H9 (cell line): ENCODE results near the gene ATP2A2. TPM values are rescaled to one million over a fixed set of nuclear protein-coding genes. Genes with fewer than 3 reads are reported as not detected.

Experiments
- DNase-seq: peaks from one replicate; pipeline ENCODE4 v3.0.0-alpha.2; 2017
- H2AFZ ChIP-seq: one replicate; pipeline ENCODE4 v1.6.1; 2013; ENCODE audit warnings: mild to moderate bottlenecking, low read length, control low read depth, moderate library complexity
- H2AK5ac ChIP-seq: 2 replicates; pipeline ENCODE4 v1.6.1; 2013; ENCODE audit warnings: low read length, control low read depth, mixed read lengths; ENCODE audit not compliant: insufficient read length
- H2BK120ac ChIP-seq: one replicate; pipeline ENCODE4 v1.6.1; 2013; ENCODE audit warnings: low read depth, mild to moderate bottlenecking, low read length, control low read depth, inconsistent platforms; ENCODE audit not compliant: poor library complexity, severe bottlenecking
- H2BK12ac ChIP-seq: 2 replicates; pipeline ENCODE4 v1.6.1; 2013; ENCODE audit warnings: low read length, control low read depth, mixed read lengths, low read depth; ENCODE audit not compliant: insufficient read length
- H2BK15ac ChIP-seq: 2 replicates; pipeline ENCODE4 v1.6.1; 2013; ENCODE audit warnings: low read depth, low read length, control low read depth
- H2BK20ac ChIP-seq: one replicate; pipeline ENCODE4 v1.6.1; 2013; ENCODE audit warnings: low read depth, mild to moderate bottlenecking, low read length, control low read depth, inconsistent platforms; ENCODE audit not compliant: poor library complexity, severe bottlenecking
- H2BK5ac ChIP-seq: 2 replicates; pipeline ENCODE4 v1.6.1; 2013; ENCODE audit warnings: low read length, control low read depth, mixed read lengths; ENCODE audit not compliant: insufficient read length
- H3K14ac ChIP-seq: 2 replicates; pipeline ENCODE4 v1.6.1; 2013; ENCODE audit warnings: low read length, control low read depth; ENCODE audit not compliant: insufficient read depth
- H3K18ac ChIP-seq: 2 replicates; pipeline ENCODE4 v1.6.1; 2013; ENCODE audit warnings: low read depth, mild to moderate bottlenecking, mixed read lengths, low read length, control low read depth; ENCODE audit not compliant: insufficient read length
- H3K23ac ChIP-seq: 2 replicates; pipeline ENCODE4 v1.6.1; 2013; ENCODE audit warnings: low read length, control low read depth, mixed read lengths, low read depth; ENCODE audit not compliant: insufficient read length
- H3K23me2 ChIP-seq: 2 replicates; pipeline ENCODE4 v1.6.1; 2013; ENCODE audit warnings: low read depth, mild to moderate bottlenecking, mixed read lengths, low read length, control low read depth; ENCODE audit not compliant: insufficient read length, poor library complexity, severe bottlenecking
- H3K27ac ChIP-seq: 2 replicates; pipeline ENCODE4 v1.5.1; 2013; ENCODE audit warnings: low read length, control low read depth, mixed read lengths, low read depth; ENCODE audit not compliant: insufficient read length
- H3K27me3 ChIP-seq: 2 replicates; pipeline ENCODE4 v1.6.1; 2013; ENCODE audit warnings: low read length, control low read depth, inconsistent platforms; ENCODE audit not compliant: insufficient read depth
- H3K4ac ChIP-seq: 2 replicates; pipeline ENCODE4 v1.6.1; 2013; ENCODE audit warnings: low read depth, mild to moderate bottlenecking, control low read depth, inconsistent platforms, low read length, moderate library complexity
- H3K4me1 ChIP-seq: 2 replicates; pipeline ENCODE4 v1.6.1; 2013; ENCODE audit warnings: low read length, control low read depth, inconsistent platforms; ENCODE audit not compliant: insufficient read depth
- H3K4me2 ChIP-seq: 2 replicates; pipeline ENCODE4 v1.6.1; 2013; ENCODE audit warnings: low read length, control low read depth, mixed read lengths; ENCODE audit not compliant: insufficient read length, insufficient read depth
- H3K56ac ChIP-seq: 2 replicates; pipeline ENCODE4 v1.6.1; 2013; ENCODE audit warnings: low read depth, mild to moderate bottlenecking, mixed read lengths, low read length, control low read depth; ENCODE audit not compliant: insufficient read length
- H3K79me1 ChIP-seq: 2 replicates; pipeline ENCODE4 v1.6.1; 2013; ENCODE audit warnings: low read depth, mild to moderate bottlenecking, moderate library complexity, low read length, control low read depth, inconsistent platforms; ENCODE audit not compliant: insufficient read depth, poor library complexity, severe bottlenecking
- H3K79me2 ChIP-seq: 2 replicates; pipeline ENCODE4 v1.6.1; 2013; ENCODE audit warnings: low read length, control low read depth, inconsistent platforms; ENCODE audit not compliant: insufficient read depth
- H3K9ac ChIP-seq: 2 replicates; pipeline ENCODE4 v1.6.1; 2013; ENCODE audit warnings: low read length, control low read depth, mixed read lengths; ENCODE audit not compliant: insufficient read length; ENCODE audit errors: extremely low read depth
- H3K9me3 ChIP-seq: one replicate; pipeline ENCODE4 v1.6.1; 2013; ENCODE audit warnings: low read depth, low read length, inconsistent platforms; ENCODE audit not compliant: control insufficient read depth
- H3T11ph ChIP-seq: one replicate; pipeline ENCODE4 v1.6.1; 2013; ENCODE audit warnings: mild to moderate bottlenecking, low read length, control low read depth, inconsistent platforms
- H4K20me1 ChIP-seq: one replicate; pipeline ENCODE4 v1.6.1; 2013; ENCODE audit not compliant: control insufficient read depth, insufficient read length, insufficient read depth
- H4K5ac ChIP-seq: 2 replicates; pipeline ENCODE4 v1.6.1; 2013; ENCODE audit warnings: low read depth, mild to moderate bottlenecking, mixed read lengths, low read length, control low read depth; ENCODE audit not compliant: insufficient read length
- H4K8ac ChIP-seq: replicated peaks from 2 replicates; pipeline ENCODE4 v1.6.1; 2013; ENCODE audit warnings: low read length, control low read depth, mixed read lengths, low read depth; ENCODE audit not compliant: insufficient read length
- H4K91ac ChIP-seq: 2 replicates; pipeline ENCODE4 v1.6.1; 2013; ENCODE audit warnings: low read depth, mild to moderate bottlenecking, moderate library complexity, mixed read lengths, low read length, control low read depth; ENCODE audit not compliant: insufficient read length
- H3K27ac Mint-ChIP-seq, 3 experiments: 2 replicates in 2 of 3; 3 replicates in 1 of 3; pipeline ENCODE4 v1.8.0; 2020 to 2021; ENCODE audit warnings: mixed read lengths in 3 of 3, mild to moderate bottlenecking in 1 of 3, moderate library complexity in 1 of 3
- H3K27me3 Mint-ChIP-seq: 2 replicates; pipeline ENCODE4 v1.8.0; 2021; ENCODE audit warnings: low read depth, mild to moderate bottlenecking, moderate library complexity, mixed read lengths
- H3K36me3 Mint-ChIP-seq, 3 experiments: 2 replicates in 2 of 3; 3 replicates in 1 of 3; pipeline ENCODE4 v1.8.0; 2020 to 2021; ENCODE audit warnings: low read depth in 3 of 3, mixed read lengths in 3 of 3; ENCODE audit not compliant: insufficient read depth in 1 of 3
- H3K4me1 Mint-ChIP-seq, 2 experiments: 2 replicates each; pipeline ENCODE4 v1.8.0; 2020; ENCODE audit warnings: mixed read lengths in 2 of 2
- H3K4me3 Mint-ChIP-seq, 2 experiments: 2 replicates in 1 of 2; 3 replicates in 1 of 2; pipeline ENCODE4 v1.8.0; 2020 to 2021; ENCODE audit warnings: mild to moderate bottlenecking in 2 of 2, mixed read lengths in 2 of 2, moderate library complexity in 1 of 2
- H3K9me3 Mint-ChIP-seq, 2 experiments: 2 replicates in 1 of 2; 3 replicates in 1 of 2; pipeline ENCODE4 v1.8.0; 2020; ENCODE audit warnings: mild to moderate bottlenecking in 2 of 2, mixed read lengths in 2 of 2, moderate library complexity in 1 of 2
- WGBS: extraction: QIAGEN DNeasy Blood & Tissue Kit; methylation state at CpG from one replicate; pipeline ENCODE4 v1.1.7; 2013; ENCODE audit warnings: missing lambda C conversion rate, low lambda C conversion rate, mixed read lengths; ENCODE audit not compliant: insufficient read length; ENCODE audit errors: extremely low coverage; 5-methylcytosine and 5-hydroxymethylcytosine counted together
- total RNA-seq: library from RNA; stranded (reverse); gene quantifications from 2 replicates; pipeline ENCODE4 v1.2.1, GENCODE V29; 2021
- TF ChIP-seq, protein P1 (sequence below): fragments of 200-600 bp; sonication (generic); conservative IDR thresholded peaks from 3 replicates; pipeline ENCODE4 v1.8.0; 2021; ENCODE audit warnings: antibody characterized with exemption, mild to moderate bottlenecking

ATP2A2 gene
- total RNA-seq, 1 experiment from 2014 or later = 257 TPM

- H3K4me2 ChIP-seq = peak overlapping the region; percentile 88
- peaks cover 9% of the 10 kb centered on the region; the same call in 1 of the 2 replicates for H3K4me1 ChIP-seq
- H3T11ph ChIP-seq = no peak overlapping the region
- H3K27ac Mint-ChIP-seq = peak overlapping the region; percentile 83 to 94 (median 92)
- no peak overlapping the region for H2BK20ac ChIP-seq
- no peak for DNase-seq
- no peak overlapping the region for H4K5ac ChIP-seq
- no peaks in the 10 kb centered on the region for H3K79me1 ChIP-seq
- no peak overlapping the region for H2AFZ ChIP-seq
- no peak overlapping the region for H3K4ac ChIP-seq
- no peak overlapping the region for H2BK5ac ChIP-seq
- H4K91ac ChIP-seq = no peak overlapping the region
- H3K18ac ChIP-seq = peak overlapping the region; percentile 71
- no peaks in the 10 kb centered on the region for H3K27me3 ChIP-seq
- no peak overlapping the region for H2BK120ac ChIP-seq
- H3K9me3 Mint-ChIP-seq = no peaks in the 10 kb centered on the region
- peaks cover 13% of the 10 kb centered on the region for H3K23me2 ChIP-seq
- no peak overlapping the region for H3K23ac ChIP-seq
- no peak overlapping the region for H2AK5ac ChIP-seq
- peak overlapping the region; percentile 94 for H3K9ac ChIP-seq
- H2BK15ac ChIP-seq = no peak overlapping the region
- H3K56ac ChIP-seq = no peak overlapping the region
- no peak overlapping the region for H2BK12ac ChIP-seq
- H3K4me1 Mint-ChIP-seq = peaks cover 44 to 52% of the 10 kb centered on the region in 2 experiments
- no peaks in the 10 kb centered on the region for H4K20me1 ChIP-seq
- TF ChIP-seq, protein P1, sequence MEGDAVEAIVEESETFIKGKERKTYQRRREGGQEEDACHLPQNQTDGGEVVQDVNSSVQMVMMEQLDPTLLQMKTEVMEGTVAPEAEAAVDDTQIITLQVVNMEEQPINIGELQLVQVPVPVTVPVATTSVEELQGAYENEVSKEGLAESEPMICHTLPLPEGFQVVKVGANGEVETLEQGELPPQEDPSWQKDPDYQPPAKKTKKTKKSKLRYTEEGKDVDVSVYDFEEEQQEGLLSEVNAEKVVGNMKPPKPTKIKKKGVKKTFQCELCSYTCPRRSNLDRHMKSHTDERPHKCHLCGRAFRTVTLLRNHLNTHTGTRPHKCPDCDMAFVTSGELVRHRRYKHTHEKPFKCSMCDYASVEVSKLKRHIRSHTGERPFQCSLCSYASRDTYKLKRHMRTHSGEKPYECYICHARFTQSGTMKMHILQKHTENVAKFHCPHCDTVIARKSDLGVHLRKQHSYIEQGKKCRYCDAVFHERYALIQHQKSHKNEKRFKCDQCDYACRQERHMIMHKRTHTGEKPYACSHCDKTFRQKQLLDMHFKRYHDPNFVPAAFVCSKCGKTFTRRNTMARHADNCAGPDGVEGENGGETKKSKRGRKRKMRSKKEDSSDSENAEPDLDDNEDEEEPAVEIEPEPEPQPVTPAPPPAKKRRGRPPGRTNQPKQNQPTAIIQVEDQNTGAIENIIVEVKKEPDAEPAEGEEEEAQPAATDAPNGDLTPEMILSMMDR = no peak
- WGBS = no CpG with 5 or more reads among the region's 8 CpGs
- peaks cover 34% of the 10 kb centered on the region; the same call in 1 of the 2 replicates for H3K79me2 ChIP-seq
- peak overlapping the region; percentile 99 for H3K14ac ChIP-seq
- peaks cover 27 to 48% (median 43%) of the 10 kb centered on the region in 3 experiments for H3K36me3 Mint-ChIP-seq
- peaks cover 5% of the 10 kb centered on the region; the same call in 1 of the 2 replicates for H3K27me3 Mint-ChIP-seq
- H3K4me3 Mint-ChIP-seq = peak overlapping the region; percentile 95 to 97
- H4K8ac ChIP-seq = no peak overlapping the region
- H3K9me3 ChIP-seq = no peaks in the 10 kb centered on the region
- no peak overlapping the region for H3K27ac ChIP-seq
These were observed 1.3 kb downstream of the ATP2A2 start for GRCh38 chr12:110282300-110282860.
